Uterus (tissue), 4 donors: ENCODE measurements around the gene ITPR3. TPM values are rescaled to one million over a fixed set of nuclear protein-coding genes. Genes with fewer than 3 reads are reported as not detected.

Experiments
- DNase-seq, 2 donors: peaks; one replicate each; pipeline ENCODE4 v3.0.0-alpha.2; 2019 to 2020
- H3K27ac ChIP-seq, 2 donors: fragments of 200-600 bp; sonication (generic); 1 replicate in 1 of 2; 2 replicates in 1 of 2; pipeline ENCODE4 v1.5.1; 2016 to 2018
- H3K27me3 ChIP-seq, 2 donors: fragments of 200-600 bp; sonication (generic); one replicate each; pipeline ENCODE4 v1.5.1; 2018 to 2019; ENCODE audit warnings: control low read depth in 1 of 2
- H3K36me3 ChIP-seq, 2 donors: fragments of 200-600 bp; sonication (generic); one replicate each; pipeline ENCODE4 v1.5.1; 2019; ENCODE audit warnings: control low read depth in 1 of 2
- H3K4me1 ChIP-seq, 2 donors: fragments of 200-600 bp; sonication (generic); one replicate each; pipeline ENCODE4 v1.5.1; 2018 to 2019; ENCODE audit warnings: control low read depth in 1 of 2
- H3K4me3 ChIP-seq, 2 donors: fragments of 200-600 bp; sonication (generic); 1 replicate in 1 of 2; 2 replicates in 1 of 2; pipeline ENCODE4 v1.5.1; 2018 to 2019; ENCODE audit warnings: mild to moderate bottlenecking in 1 of 2
- H3K9me3 ChIP-seq, 2 donors: fragments of 200-600 bp; sonication (generic); one replicate each; pipeline ENCODE4 v1.5.1; 2019; ENCODE audit warnings: control low read depth in 1 of 2
- POLR2A ChIP-seq, 2 donors: fragments of 450-650 bp; IDR thresholded peaks; one replicate each; pipeline ENCODE4 v1.6.1; 2016; ENCODE audit warnings: antibody characterized with exemption in 2 of 2, mild to moderate bottlenecking in 1 of 2, moderate library complexity in 1 of 2
- intact Hi-C: fragments of 100-400 bp; cut with DNase I; formaldehyde crosslinking; loops from one replicate; pipeline ENCODE4 v1.15.1; 2023; ENCODE audit warnings: low total_unique reads
- total RNA-seq, 4 donors: library from RNA; depleted of rRNA in 3 of 4; stranded (reverse); fragments of >200 nt in 3 of 4; gene quantifications; one replicate each; pipeline versions ENCODE4 v1.1.0 to v1.2.4, GENCODE V29; 2014 to 2023
- TF ChIP-seq, protein P1 (sequence below), 4 experiments: fragments of 200-600 bp in 2 of 4; fragments of 450-650 bp in 2 of 4; sonication (generic) in 2 of 4; IDR thresholded peaks; one replicate each; pipeline ENCODE4 v1.5.1; 2016 to 2019; ENCODE audit warnings: antibody characterized with exemption in 4 of 4, mild to moderate bottlenecking in 2 of 4, moderate library complexity in 1 of 4
- donor health status: DM: yes; HTN: yes; CAD: no.

The ITPR3 gene
- total RNA-seq, 4 donors from 2014 or later = 11.2 to 27.6 (median 16.1) TPM

DNA sequence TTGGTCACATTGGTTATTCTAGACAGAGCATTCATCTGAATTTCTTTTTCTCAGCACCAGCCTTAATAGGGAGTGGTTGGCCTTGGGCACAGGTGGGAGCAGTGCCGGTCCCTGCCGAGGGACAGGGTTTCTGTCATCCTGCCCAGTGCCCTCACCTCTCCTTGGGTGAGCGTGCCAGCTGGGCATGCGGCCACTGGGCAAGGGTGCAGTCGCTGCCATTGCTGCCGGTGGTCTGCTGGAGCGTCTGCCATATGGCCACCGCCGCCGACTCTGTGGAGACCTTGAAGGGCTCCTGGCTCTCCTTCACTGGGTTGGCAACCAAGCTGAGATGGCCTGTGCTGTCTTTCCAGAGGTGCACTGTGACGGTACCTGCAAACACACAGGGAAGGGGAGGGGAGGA lies 106.8 kb downstream of the ITPR3 start:
- no peak for TF ChIP-seq POLR2A (IDR thresholded peaks at IDR 0.05)
- TF ChIP-seq, protein P1, sequence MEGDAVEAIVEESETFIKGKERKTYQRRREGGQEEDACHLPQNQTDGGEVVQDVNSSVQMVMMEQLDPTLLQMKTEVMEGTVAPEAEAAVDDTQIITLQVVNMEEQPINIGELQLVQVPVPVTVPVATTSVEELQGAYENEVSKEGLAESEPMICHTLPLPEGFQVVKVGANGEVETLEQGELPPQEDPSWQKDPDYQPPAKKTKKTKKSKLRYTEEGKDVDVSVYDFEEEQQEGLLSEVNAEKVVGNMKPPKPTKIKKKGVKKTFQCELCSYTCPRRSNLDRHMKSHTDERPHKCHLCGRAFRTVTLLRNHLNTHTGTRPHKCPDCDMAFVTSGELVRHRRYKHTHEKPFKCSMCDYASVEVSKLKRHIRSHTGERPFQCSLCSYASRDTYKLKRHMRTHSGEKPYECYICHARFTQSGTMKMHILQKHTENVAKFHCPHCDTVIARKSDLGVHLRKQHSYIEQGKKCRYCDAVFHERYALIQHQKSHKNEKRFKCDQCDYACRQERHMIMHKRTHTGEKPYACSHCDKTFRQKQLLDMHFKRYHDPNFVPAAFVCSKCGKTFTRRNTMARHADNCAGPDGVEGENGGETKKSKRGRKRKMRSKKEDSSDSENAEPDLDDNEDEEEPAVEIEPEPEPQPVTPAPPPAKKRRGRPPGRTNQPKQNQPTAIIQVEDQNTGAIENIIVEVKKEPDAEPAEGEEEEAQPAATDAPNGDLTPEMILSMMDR (IDR thresholded peaks at IDR 0.05) = no peak
- Histone ChIP-seq H3K4me1 (no peaks in the 10 kb centered on the region), H3K27me3 (no peaks in the 10 kb centered on the region), H3K9me3 (no peaks in the 10 kb centered on the region), H3K4me3 (no peak overlapping the region), H3K27ac (no peak overlapping the region), H3K36me3 (no peaks in the 10 kb centered on the region)
- no peak for DNase-seq
- intact Hi-C loops = no loop called here

DNA sequence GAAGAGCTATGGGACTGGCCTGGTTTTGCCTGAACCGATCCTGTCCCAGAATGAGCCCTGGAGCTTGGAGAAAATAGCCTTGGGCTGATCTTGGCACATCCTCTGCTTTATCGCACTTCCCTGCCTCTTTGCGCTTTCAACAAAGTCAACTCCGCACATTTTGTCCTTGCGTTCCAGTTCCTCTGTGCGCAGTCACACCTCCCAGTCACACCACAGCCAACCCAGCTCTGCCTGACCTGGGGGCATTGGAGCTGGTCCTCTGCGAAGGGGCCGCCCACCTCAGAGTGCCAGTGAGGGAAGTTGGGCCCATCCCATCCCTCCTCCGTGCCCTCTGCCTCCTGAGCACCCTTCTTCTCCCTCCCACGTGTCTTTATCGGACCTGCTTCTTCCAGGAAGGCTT lies 107.3 kb downstream of the ITPR3 start:
- H3K9me3 ChIP-seq = no peaks in the 10 kb centered on the region
- no peak overlapping the region for H3K27ac ChIP-seq
- no peak overlapping the region for H3K4me3 ChIP-seq
- no peak for TF ChIP-seq POLR2A (IDR thresholded peaks at IDR 0.05)
- TF ChIP-seq, protein P1 (IDR thresholded peaks at IDR 0.05) = no peak
- DNase-seq = no peak
- intact Hi-C loops = no loop called here
- H3K36me3 ChIP-seq = no peaks in the 10 kb centered on the region
- no peaks in the 10 kb centered on the region for H3K27me3 ChIP-seq
- H3K4me1 ChIP-seq = no peaks in the 10 kb centered on the region

DNA sequence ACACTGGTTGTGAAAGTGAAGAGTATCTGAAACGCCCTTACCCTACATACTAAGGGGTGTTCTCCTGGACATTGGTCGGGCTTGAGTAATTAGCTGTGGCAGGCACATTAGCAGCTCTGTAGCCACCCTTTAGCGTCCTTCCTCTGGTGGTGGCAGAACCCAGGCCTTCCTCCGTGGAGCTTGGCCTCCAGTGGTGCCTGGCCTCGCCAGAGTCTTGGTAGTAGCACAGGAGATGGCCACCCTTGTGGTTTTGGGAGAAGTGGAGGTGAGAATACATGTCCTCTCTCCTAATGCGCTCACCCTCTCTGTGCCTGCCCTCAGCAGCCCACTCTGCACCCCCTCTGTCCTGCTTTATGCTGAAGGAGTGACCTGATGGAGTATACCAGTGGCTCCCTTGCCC lies 107.9 kb downstream of the ITPR3 start:
- intact Hi-C loops = no loop called here
- no peak overlapping the region for H3K27ac ChIP-seq
- DNase-seq = no peak

DNA sequence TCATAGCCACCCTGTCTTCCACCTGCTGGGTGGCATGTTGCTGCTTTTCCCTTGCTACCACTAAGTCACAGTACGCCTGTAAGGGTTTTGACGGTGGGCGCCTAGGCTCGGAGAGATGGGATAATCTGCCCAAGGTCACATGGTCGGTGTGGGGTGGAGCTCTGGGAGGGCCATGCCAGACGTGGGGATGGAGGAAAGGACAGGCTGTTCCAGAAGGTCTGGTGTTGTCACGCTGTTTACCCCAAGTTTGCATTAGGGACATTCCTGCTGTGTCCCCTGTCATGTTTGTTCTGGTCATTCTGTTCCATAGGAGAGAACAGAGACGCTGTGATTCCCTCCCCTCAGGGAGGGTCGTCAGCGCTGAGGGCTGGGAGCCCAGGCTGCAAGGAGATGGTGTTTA lies 109.5 kb downstream of the ITPR3 start:
- Histone ChIP-seq H3K4me3 (no peak overlapping the region), H3K27ac (no peak overlapping the region), H3K27me3 (no peaks in the 10 kb centered on the region), H3K9me3 (no peaks in the 10 kb centered on the region), H3K4me1 (no peaks in the 10 kb centered on the region), H3K36me3 (no peaks in the 10 kb centered on the region)
- intact Hi-C loops = no loop called here
- no peak for TF ChIP-seq POLR2A (IDR thresholded peaks at IDR 0.05)
- TF ChIP-seq, protein P1 (IDR thresholded peaks at IDR 0.05) = no peak
- no peak for DNase-seq

More for the DNA sequence above, 107.9 kb downstream of the ITPR3 start:
- Histone ChIP-seq H3K27me3 (no peaks in the 10 kb centered on the region), H3K9me3 (no peaks in the 10 kb centered on the region), H3K4me1 (no peaks in the 10 kb centered on the region), H3K4me3 (no peak overlapping the region), H3K36me3 (no peaks in the 10 kb centered on the region)
- TF ChIP-seq POLR2A (IDR thresholded peaks at IDR 0.05) = no peak
- TF ChIP-seq, protein P1 (IDR thresholded peaks at IDR 0.05) = no peak

DNA sequence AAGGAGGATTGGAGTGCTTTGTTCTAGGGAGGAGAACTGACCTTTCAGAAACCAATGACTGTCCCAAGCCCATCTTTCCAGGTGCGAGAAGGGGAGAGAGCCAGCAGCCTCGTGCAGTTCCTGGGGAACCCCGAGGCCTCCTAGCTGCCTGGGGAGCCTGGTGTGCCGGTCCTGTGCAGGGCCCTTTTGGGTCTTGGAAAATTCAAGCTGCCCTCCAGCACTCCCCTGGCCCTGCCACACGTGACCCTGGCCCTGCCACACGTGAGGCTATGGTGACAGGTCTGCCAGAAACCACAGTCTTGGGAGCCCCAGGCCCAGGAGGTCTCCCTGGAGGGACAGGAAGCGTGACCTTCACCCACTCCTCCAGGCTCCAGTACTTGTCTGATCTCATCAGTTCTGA lies 109.9 kb downstream of the ITPR3 start:
- H3K9me3 ChIP-seq = no peaks in the 10 kb centered on the region
- TF ChIP-seq, protein P1 (IDR thresholded peaks at IDR 0.05) = no peak
- no peaks in the 10 kb centered on the region for H3K27me3 ChIP-seq
- no peak for DNase-seq
- H3K4me3 ChIP-seq = no peak overlapping the region
- no peaks in the 10 kb centered on the region for H3K36me3 ChIP-seq
- no peak overlapping the region for H3K27ac ChIP-seq
- intact Hi-C loops = no loop called here
- no peaks in the 10 kb centered on the region for H3K4me1 ChIP-seq
